Effector memory CD4-positive, alpha-beta T cell (primary cell): ENCODE data around the gene MARF1.
"Not testable (repeated sequence)": the region's sequence is repeated elsewhere in the genome, so short reads cannot be mapped to it uniquely, and the experiment has no call there.

Source experiments
- DNase-seq, 3 donors: peaks; one replicate each; pipeline ENCODE4 v3.0.0-alpha.2; 2020
- H3K27ac ChIP-seq: 2 replicates; pipeline ENCODE4 v1.7.0; 2013; ENCODE audit warnings: mild to moderate bottlenecking, low read length, moderate library complexity; ENCODE audit not compliant: insufficient read depth, poor library complexity, severe bottlenecking
- H3K27me3 ChIP-seq: replicated peaks from 2 replicates; pipeline ENCODE4 v1.7.0; 2013; ENCODE audit warnings: mild to moderate bottlenecking, low read length; ENCODE audit not compliant: insufficient read depth, control insufficient read depth, poor library complexity, severe bottlenecking
- H3K36me3 ChIP-seq: 2 replicates; pipeline ENCODE4 v1.7.0; 2013; ENCODE audit warnings: mild to moderate bottlenecking, low read length, moderate library complexity; ENCODE audit not compliant: control insufficient read depth, insufficient read depth
- H3K4me1 ChIP-seq: 2 replicates; pipeline ENCODE4 v1.7.0; 2013; ENCODE audit warnings: low read length, mild to moderate bottlenecking; ENCODE audit not compliant: control insufficient read depth, insufficient read depth, poor library complexity, severe bottlenecking
- H3K4me3 ChIP-seq: 2 replicates; pipeline ENCODE4 v1.7.0; 2013; ENCODE audit warnings: low read length, low read depth, mild to moderate bottlenecking; ENCODE audit not compliant: insufficient read depth, poor library complexity, severe bottlenecking
- H3K9me3 ChIP-seq: 2 replicates; pipeline ENCODE4 v1.7.0; 2013; ENCODE audit warnings: mild to moderate bottlenecking, low read length, moderate library complexity; ENCODE audit not compliant: control insufficient read depth
- total RNA-seq, 3 donors: gene quantifications; one replicate each; lab custom pipeline; 2026; lab: John Stamatoyannopoulos, UW

The MARF1 gene, protein sequence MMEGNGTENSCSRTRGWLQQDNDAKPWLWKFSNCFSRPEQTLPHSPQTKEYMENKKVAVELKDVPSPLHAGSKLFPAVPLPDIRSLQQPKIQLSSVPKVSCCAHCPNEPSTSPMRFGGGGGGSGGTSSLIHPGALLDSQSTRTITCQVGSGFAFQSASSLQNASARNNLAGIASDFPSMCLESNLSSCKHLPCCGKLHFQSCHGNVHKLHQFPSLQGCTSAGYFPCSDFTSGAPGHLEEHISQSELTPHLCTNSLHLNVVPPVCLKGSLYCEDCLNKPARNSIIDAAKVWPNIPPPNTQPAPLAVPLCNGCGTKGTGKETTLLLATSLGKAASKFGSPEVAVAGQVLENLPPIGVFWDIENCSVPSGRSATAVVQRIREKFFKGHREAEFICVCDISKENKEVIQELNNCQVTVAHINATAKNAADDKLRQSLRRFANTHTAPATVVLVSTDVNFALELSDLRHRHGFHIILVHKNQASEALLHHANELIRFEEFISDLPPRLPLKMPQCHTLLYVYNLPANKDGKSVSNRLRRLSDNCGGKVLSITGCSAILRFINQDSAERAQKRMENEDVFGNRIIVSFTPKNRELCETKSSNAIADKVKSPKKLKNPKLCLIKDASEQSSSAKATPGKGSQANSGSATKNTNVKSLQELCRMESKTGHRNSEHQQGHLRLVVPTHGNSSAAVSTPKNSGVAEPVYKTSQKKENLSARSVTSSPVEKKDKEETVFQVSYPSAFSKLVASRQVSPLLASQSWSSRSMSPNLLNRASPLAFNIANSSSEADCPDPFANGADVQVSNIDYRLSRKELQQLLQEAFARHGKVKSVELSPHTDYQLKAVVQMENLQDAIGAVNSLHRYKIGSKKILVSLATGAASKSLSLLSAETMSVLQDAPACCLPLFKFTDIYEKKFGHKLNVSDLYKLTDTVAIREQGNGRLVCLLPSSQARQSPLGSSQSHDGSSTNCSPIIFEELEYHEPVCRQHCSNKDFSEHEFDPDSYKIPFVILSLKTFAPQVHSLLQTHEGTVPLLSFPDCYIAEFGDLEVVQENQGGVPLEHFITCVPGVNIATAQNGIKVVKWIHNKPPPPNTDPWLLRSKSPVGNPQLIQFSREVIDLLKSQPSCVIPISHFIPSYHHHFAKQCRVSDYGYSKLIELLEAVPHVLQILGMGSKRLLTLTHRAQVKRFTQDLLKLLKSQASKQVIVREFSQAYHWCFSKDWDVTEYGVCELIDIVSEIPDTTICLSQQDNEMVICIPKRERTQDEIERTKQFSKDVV (N-terminal part only)
- 101 to 159 (median 113) reads per million in 3 donors for total RNA-seq

DNA sequence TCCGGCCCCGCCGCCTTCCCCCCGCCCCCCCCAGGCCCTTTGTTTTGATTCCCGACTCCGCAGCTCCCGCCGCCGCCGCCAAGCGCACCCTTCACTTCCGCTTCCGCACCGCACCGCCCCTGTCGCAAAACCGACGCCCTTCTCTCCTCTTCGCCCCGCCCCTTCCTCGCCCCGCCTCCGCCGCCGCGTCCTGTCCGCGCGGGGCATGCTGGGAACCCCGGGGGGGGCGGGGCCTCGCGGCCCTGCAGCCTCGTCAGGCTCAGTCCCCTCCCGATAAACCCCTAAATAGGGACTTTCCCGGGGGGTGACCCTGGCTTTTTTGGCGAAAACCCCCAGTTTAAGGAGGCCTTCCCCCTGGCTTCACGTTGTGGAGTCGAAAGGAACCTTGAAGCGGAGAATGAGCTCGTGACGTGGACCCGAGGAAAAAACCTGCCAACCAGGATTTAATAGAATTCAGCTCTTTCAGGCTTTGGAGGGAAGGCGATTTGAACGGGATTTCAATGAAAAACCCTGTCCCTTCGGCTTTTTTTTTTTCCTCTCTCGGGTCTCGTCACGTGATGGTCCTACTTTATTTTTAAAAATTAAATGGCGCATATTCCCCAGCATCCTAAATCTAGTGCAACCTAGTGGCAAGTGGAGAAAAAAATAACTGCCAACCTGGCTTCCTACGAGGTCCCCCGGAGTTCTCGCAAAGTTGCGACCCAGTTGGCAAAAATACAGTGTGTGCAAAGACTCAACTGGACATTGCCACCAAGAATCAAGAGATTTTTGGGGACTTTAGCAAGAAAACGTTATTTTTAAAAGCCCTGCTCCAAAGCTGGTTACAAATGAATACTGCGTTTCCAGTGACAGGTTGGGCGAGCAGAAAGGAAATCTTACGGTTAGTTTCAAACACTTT lies at the start of gene MARF1:
MARF1 (minus strand) TSS at position 107 of the 898 bp plus-strand sequence. CDS start 3,921 bp downstream, outside the sequence.
- peak within 1 kb of the TSS; percentile 99 for H3K27ac ChIP-seq

GRCh38 chr16:15692508-15692907 lies 49.6 kb upstream of the MARF1 start:
- DNase-seq, H3K27ac ChIP-seq: not testable (repeated sequence)
- peaks cover 84% of the 10 kb centered on the region for H3K36me3 ChIP-seq

More for the DNA sequence above, at the start of gene MARF1:
- Histone ChIP-seq H3K27me3 (no peaks in the 10 kb centered on the region), H3K9me3 (no peaks in the 10 kb centered on the region), H3K36me3 (peaks cover 8% of the 10 kb centered on the region), H3K4me3 (peak within 1 kb of the TSS; percentile 80), H3K4me1 (peaks cover 19% of the 10 kb centered on the region)
- DNase-seq: peak; percentile 98 to 100 (median 99)

GRCh38 chr16:15691046-15691445 lies 48.1 kb upstream of the MARF1 start:
- no peaks in the 10 kb centered on the region for H3K9me3 ChIP-seq
- DNase-seq: no peak
- H3K36me3 ChIP-seq: peaks cover 84% of the 10 kb centered on the region
- H3K4me1 ChIP-seq: no peaks in the 10 kb centered on the region
- no peak overlapping the region for H3K27ac ChIP-seq
- H3K4me3 ChIP-seq: no peak overlapping the region
- H3K27me3 ChIP-seq: no peaks in the 10 kb centered on the region

More at GRCh38 chr16:15692508-15692907, 49.6 kb upstream of the MARF1 start:
- not testable (repeated sequence) for H3K27me3 ChIP-seq, H3K4me3 ChIP-seq, H3K4me1 ChIP-seq, H3K9me3 ChIP-seq

GRCh38 chr16:15690296-15690695 lies 47.3 kb upstream of the MARF1 start:
- no peaks in the 10 kb centered on the region for H3K27me3 ChIP-seq
- no peak overlapping the region for H3K27ac ChIP-seq
- DNase-seq: no peak
- H3K4me3 ChIP-seq: no peak overlapping the region
- H3K9me3 ChIP-seq: no peaks in the 10 kb centered on the region
- no peaks in the 10 kb centered on the region for H3K4me1 ChIP-seq
- H3K36me3 ChIP-seq: peaks cover 86% of the 10 kb centered on the region

DNA sequence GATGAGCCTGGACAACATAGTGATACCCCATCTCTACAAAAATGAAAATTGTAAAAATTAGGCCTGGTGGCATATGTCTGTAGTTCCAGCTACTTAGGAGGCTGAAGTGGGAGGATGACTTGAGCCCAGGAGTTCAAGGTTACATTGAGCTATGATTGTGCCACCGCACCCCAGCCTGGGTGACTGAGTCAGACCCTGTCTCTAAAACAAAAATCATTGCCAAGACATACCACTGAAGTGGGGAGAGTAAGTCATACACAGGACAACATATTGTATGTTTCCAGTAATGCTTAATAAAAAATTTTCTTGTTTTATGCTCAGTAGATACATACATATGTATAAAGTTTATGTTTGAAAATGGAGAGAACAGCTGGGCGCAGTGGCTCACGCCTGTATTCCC lies 46.3 kb upstream of the MARF1 start:
- Histone ChIP-seq H3K27ac (no peak overlapping the region), H3K4me3 (no peak overlapping the region), H3K36me3 (peaks cover 77% of the 10 kb centered on the region), H3K27me3 (no peaks in the 10 kb centered on the region), H3K4me1 (no peaks in the 10 kb centered on the region), H3K9me3 (no peaks in the 10 kb centered on the region)
- DNase-seq: no peak

GRCh38 chr16:15686287-15686686 lies 43.3 kb upstream of the MARF1 start:
- Histone ChIP-seq H3K36me3 (peaks cover 64% of the 10 kb centered on the region), H3K27ac (no peak overlapping the region), H3K27me3 (no peaks in the 10 kb centered on the region), H3K9me3 (no peaks in the 10 kb centered on the region), H3K4me3 (no peak overlapping the region), H3K4me1 (no peaks in the 10 kb centered on the region)
- DNase-seq: no peak

GRCh38 chr16:15682105-15682570 lies 39.2 kb upstream of the MARF1 start:
- DNase-seq: peak in 1 of 3 donors; percentile 17
- Histone ChIP-seq H3K9me3 (no peaks in the 10 kb centered on the region), H3K4me1 (no peaks in the 10 kb centered on the region), H3K27ac (no peak overlapping the region), H3K36me3 (peaks cover 58% of the 10 kb centered on the region), H3K4me3 (no peak overlapping the region), H3K27me3 (no peaks in the 10 kb centered on the region)

DNA sequence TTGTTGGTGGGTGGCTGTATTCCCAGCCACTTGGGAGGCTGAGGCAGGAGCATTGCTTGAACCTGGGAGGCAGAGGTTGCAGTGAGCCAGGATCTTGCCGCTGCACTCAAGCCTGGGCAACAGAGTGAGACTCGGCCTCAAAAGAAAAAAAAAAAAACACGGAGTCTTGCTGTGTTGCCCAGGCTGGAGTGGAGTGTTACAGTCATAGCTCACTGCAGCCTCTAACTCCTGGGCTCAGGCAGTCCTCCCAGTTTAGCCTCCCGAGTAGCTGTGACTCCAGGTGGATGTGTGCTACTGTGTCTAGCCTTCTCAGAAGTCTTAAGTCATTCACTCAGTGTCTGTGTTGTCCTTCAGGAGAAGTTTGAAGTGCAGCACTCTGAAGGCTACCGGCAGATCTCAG lies 34.5 kb upstream of the MARF1 start:
- H3K36me3 ChIP-seq: peaks cover 36% of the 10 kb centered on the region
- DNase-seq: no peak
- H3K9me3 ChIP-seq: no peaks in the 10 kb centered on the region
- no peak overlapping the region for H3K4me3 ChIP-seq
- H3K27ac ChIP-seq: no peak overlapping the region
- H3K4me1 ChIP-seq: peaks cover 19% of the 10 kb centered on the region
- H3K27me3 ChIP-seq: no peaks in the 10 kb centered on the region

GRCh38 chr16:15676506-15676905 lies 33.6 kb upstream of the MARF1 start:
- Histone ChIP-seq H3K9me3 (no peaks in the 10 kb centered on the region), H3K27ac (peak overlapping the region; percentile 18), H3K36me3 (peaks cover 36% of the 10 kb centered on the region), H3K4me1 (peaks cover 28% of the 10 kb centered on the region), H3K27me3 (no peaks in the 10 kb centered on the region), H3K4me3 (no peak overlapping the region)
- no peak for DNase-seq
